HG03066 (cell line): ENCODE data around the gene FMOD.
A peak's percentile ranks its signal among the peaks of the same experiment; 100 is the strongest.
"Not testable (repeated sequence)": the region's sequence is repeated elsewhere in the genome, so short reads cannot be mapped to it uniquely, and the experiment has no call there.

Source experiments
- ATAC-seq: cut with Tn5 transposase; IDR thresholded peaks from one replicate; pipeline ENCODE4 v1.9.1; 2021; ENCODE audit warnings: low read depth; ENCODE audit not compliant: unreplicated experiment

Gene FMOD

DNA sequence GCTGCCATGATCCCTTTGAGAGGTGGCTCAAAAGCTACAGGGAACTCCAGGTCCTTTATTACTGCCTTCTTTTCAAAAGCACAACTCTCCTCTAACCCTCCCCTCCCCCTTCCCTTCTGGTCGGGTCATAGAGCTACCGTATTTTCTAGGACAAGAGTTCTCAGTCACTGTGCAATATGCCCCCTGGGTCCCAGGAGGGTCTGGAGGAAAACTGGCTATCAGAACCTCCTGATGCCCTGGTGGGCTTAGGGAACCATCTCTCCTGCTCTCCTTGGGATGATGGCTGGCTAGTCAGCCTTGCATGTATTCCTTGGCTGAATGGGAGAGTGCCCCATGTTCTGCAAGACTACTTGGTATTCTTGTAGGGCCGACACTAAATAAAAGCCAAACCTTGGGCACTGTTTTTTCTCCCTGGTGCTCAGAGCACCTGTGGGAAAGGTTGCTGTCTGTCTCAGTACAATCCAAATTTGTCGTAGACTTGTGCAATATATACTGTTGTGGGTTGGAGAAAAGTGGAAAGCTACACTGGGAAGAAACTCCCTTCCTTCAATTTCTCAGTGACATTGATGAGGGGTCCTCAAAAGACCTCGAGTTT is 42.5 kb downstream of the FMOD start:
- ATAC-seq = no peak

- ATAC-seq = no peak
Measured at GRCh38 chr1:203307641-203308126, 43.2 kb downstream of the FMOD start.

- no peak for ATAC-seq
Measured at GRCh38 chr1:203306965-203307541, 43.9 kb downstream of the FMOD start.

DNA sequence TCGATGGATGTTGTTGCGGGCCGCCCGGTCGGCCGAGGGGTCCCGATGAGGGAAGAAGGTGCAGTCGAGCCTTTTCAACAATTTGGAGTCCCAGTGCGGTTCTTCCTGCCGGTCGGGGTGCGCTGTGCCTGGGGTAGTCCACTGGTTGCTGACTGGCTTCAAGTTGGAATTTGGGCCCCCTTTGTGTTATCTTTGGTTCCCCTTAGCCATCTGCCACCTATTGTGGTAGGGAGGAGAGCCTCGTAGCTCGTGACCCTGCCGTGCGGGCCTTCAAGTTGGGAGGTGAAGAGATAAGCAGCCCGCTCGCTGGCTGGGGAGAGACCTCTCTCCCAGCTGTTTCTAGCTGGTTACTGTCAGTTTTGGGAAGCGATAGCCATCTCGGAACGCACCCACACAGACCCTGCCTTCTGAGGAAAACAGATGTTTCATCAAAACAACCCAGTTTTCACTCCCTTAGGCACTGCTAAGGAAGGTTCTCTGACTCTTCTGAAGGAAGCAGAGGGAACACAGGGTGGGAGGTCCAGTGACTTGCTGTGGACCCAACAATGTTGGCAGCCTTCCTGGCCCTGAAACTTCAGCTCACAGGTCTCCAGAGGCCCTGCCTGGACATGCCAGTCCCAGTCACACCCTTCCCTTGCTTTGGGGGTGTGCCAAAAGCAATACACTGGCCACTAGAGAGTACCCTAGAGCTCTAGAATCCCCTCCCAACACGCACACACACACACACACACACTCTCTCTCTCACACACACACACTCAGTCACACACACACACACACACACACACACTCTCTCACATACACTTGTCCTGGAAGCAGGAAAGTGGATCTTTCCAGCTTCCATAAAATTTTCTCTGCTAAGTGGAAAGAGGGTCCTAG is 44.6 kb downstream of the FMOD start:
- ATAC-seq = no peak

DNA sequence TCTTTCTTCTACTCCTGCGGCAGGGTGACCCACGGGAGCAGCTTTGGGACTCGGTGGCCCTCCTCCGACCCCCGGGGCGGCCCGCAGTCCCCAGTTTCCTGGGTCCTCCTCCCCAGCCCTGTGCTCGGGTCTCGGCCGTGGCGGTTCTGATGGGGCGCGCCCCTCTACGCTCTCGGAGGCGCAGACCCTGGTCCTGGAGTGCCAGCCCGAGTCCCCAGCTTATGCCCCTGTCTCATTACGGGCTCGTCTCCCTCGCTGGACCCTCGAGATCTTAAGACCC is 45.2 kb downstream of the FMOD start:
- ATAC-seq = peak; percentile 4

DNA sequence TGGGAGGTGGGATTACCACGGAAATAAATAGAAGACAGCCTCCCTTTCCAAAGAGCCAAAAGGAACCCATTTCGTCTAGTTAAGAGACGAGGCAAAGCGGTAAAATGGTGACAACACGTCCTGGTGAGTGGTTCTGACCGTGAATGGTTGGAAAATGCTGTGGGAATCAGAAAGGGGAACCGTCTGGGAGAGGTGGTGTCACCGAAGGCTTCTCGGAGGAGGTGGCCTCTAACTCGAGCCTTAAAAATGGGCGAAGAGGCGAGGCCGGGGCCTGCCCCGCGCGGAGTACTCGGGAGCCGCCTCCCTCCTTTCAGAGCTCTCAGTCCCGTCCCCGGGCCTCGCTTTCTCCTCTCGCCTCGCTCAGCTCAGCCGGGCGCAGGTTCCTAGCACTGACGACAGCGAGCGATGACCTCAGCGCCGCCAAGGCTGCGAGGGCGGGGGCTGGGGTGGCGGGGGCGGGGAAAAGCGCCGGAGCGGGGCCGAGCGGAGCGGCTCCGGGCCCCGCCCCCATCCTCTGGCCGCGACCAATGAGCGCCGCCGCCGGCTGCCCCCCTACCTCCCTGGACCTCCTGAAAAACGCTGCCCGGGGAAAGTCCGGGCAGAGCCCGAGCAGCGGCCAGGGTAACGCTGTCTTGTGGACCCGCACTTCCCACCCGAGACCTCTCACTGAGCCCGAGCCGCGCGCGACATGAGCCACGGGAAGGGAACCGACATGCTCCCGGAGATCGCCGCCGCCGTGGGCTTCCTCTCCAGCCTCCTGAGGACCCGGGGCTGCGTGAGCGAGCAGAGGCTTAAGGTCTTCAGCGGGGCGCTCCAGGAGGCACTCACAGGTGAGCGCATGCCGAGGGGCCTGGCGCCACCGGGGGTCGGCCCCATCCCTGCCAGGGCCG is 45.8 kb downstream of the FMOD start, which contains the start of gene BTG2:
Gene BTG2, plus strand, starts transcription at position 601 of the 890 bp plus-strand sequence. Its CDS starts 88 bp downstream, at position 689.
- peak; percentile 61 for ATAC-seq

DNA sequence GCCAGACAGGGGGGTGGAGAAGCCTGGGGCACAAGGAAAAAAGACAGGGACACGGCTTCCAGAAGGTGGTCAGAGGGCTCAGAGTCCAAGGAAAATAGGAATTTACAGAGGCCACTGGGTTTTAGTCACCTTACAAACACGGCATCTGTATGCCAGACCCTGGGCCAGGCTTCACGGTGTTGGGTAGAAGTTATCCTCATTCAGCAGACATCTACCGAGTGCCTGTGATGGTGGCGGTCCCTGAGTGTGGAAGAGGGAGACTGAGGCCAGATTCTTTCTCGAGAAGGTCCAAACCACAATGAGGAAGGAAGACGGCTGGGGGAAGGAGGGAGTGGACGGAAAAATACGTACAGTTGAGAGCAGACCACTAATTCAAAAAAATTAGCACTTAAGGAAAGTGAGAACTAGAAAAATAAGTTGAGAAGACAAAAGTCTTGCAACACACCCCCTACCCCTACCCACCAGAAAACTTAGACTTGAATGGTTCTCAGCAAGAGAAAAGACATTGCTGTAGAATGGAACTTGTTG is 46.5 kb downstream of the FMOD start:
- no peak for ATAC-seq

DNA sequence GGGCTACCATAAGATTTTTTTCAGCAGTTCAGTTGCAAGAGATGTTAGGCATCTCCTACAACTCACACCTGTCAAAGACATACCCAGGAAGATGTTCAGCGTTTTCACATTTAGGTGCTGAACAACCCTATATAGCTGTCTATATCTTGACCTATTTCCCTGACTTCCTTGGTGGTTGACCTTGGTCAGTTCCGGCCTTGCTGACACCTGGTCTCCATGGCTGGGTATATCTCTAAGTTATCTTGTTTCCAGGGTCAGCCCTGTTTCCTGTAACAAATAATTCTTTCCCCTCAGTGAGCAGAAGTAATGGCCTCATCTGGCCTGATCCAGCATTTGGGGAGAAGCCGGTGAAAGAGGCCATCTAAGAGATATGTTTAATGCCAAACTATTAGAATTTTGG is 48.0 kb downstream of the FMOD start:
- ATAC-seq = no peak

DNA sequence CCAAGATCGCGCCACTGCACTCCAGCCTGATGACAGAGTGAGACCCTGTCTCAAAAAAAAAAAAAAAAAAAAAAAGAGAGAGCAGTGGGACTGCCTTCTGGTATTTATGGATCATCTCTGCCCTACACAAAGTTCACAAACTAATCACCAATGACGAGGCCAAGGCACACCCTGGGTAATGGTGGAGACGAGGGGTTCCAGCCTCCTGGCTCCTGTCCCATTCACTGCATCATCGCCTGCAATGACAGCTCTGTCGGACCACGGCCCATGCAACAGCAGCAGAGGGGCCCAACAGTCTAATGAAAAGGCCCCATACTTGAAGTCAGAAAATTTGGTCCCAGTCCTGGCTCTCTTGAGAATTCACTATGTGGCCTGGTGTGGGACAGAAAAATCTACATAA is 48.5 kb downstream of the FMOD start:
- ATAC-seq = no peak

GRCh38 chr1:203301331-203301668 is 49.6 kb downstream of the FMOD start:
- ATAC-seq = no peak

GRCh38 chr1:203300441-203301330 is 50.2 kb downstream of the FMOD start:
- no peak for ATAC-seq

DNA sequence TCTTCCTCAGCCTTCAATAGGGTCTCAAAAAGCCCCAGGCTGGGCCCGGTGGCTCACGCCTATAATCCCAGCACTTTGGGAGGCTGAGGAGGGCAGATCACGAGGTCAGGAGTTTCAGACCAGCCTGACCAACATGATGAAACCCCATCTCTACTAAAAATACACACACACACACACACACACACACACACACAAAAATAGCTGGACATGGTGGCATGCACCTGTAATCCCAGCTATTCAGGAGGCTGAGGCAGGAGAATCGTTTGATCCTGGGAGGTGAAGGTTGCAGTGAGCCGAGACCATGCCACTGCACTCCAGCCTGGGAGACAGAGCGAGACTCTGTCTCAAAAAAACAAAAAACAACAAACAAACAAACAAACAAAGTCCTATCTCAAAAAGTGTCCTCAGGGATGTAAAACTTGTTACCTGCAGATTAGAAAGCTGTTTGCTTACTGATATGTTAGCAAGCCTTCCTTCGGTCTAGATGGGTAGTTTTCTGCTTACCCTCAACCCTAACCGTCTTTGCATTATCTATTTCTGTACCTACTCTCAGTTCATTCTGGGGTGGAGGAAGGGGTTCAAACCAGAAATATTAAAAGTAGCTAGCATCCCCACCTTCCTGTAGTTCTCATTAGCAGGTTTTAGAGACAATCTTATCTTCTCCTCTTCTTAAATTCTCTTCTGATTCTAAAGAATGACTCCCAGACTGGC is 51.0 kb downstream of the FMOD start:
- not testable (repeated sequence) for ATAC-seq

- no peak for ATAC-seq
Measured at GRCh38 chr1:203299169-203299568, 51.8 kb downstream of the FMOD start.

DNA sequence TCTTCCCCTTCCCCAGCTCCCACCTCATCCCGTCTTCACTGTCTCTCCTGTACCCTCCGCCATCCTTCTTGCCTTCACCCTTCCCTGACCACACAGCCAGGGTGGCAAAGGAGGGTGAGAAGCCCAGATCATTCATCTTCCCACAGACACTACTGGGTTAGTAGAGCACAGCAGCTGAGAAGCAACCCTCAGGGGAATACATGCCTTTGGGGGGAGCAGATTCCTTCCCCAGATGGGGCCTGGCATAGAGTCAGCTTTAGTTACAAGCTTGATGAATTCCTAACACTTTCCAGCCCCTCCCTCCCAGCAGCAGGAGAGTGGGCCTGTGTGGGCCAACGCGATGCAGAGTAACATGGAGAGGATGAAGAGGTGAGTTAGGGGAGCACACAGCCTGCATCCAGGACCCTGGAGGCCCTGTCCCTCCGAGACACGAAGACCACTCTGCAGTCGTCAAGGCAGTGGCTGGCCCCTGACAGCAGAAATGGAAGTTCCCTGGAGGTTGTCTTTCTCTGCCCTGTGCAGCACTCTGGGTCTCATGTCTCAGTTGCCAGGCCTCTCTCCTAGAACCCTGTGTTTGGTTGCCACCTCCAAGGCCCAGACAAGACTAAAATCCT is 54.4 kb downstream of the FMOD start:
- no peak for ATAC-seq

DNA sequence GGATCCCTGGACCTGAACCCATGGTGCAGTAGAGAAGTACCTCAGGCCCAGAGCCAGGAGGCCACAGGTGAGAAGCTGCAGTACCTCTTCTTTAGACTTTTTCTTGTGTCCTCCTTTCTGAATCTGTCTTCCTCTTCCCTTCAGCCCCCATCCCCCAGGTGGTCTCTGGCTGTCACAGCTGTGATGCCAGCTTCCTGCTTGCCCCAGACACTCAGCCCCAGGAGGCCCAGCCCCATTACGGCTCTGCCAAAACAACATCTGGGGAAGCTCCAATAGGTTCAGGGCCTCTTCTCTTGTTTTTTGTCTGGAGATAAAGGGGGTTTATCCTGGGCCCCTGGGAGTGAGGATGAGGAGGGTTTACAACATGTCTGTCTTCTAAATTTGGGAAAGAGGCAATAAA is 55.1 kb downstream of the FMOD start:
- no peak for ATAC-seq

DNA sequence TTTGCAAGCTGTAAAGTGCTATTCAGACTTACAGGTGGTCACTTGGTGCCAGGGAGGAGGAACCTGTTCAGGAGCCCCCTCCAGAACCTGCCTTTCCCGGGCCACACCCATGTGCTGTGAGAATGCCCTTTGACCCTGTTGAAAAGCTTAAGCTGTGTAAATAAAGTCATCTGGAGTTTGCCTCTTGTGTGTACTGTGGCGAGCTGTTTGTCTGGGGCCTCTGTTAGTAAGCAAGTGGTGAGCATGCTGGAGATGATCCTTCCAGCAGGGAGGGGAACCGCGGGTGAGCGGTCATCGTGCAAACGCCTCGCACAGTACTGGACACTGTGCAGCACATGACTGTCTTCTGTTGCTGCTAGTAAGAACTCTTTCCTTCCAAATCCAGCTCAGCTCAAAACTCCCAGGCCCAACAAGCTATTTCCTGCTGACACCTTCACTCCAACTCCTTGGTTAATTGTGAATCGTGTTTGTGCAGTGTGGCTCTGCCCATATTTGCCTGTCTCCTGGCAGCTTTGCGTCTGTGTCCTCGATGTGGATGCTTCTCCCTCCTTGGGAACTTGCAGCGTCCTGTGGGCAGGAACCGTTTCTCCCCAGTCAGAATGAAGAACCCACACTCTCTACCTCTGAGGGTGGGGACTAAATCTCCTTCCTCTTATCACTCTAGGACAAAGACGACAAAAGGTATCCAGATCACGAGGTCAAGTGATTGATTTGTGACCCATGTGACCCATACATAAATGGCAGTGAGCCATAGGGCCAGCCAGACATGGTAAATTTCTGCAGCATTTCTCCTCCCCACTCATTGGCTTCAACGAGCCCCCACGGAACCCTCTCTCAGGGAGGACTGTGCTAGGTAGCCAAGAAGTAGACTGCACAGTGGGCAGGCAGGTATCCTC is 59.5 kb downstream of the FMOD start:
- no peak for ATAC-seq
